Neural crest cell (in vitro differentiated cells): ENCODE results near the gene NR3C2. TPM values are rescaled to one million over a fixed set of nuclear protein-coding genes. Genes with fewer than 3 reads are reported as not detected.

Experiments
- DNase-seq: peaks from one replicate; pipeline ENCODE4 v3.0.0; 2021; ENCODE audit warnings: low read depth, mixed read lengths, low spot score
- H3K27ac Mint-ChIP-seq: one replicate; pipeline ENCODE4 v1.8.0; 2021; ENCODE audit warnings: mild to moderate bottlenecking, mixed read lengths; ENCODE audit not compliant: unreplicated experiment
- H3K27me3 Mint-ChIP-seq: 2 replicates; pipeline ENCODE4 v1.8.0; 2021; ENCODE audit warnings: low read depth, mild to moderate bottlenecking, mixed read lengths
- H3K36me3 Mint-ChIP-seq: 2 replicates; pipeline ENCODE4 v1.8.0; 2021; ENCODE audit warnings: low read depth, mild to moderate bottlenecking, mixed read lengths
- H3K4me1 Mint-ChIP-seq: 2 replicates; pipeline ENCODE4 v1.8.0; 2021; ENCODE audit warnings: mixed read lengths
- H3K4me3 Mint-ChIP-seq: one replicate; pipeline ENCODE4 v1.8.0; 2021; ENCODE audit warnings: mild to moderate bottlenecking, mixed read lengths
- H3K9me3 Mint-ChIP-seq: 2 replicates; pipeline ENCODE4 v1.8.0; 2021; ENCODE audit warnings: mixed read lengths
- total RNA-seq: library from RNA; stranded (reverse); gene quantifications from 2 replicates; pipeline ENCODE4 v1.2.1, GENCODE V29; 2021
- TF ChIP-seq, protein P1 (sequence below): fragments of 200-600 bp; sonication (generic); conservative IDR thresholded peaks from 2 replicates; pipeline ENCODE4 v1.5.0; 2021; ENCODE audit warnings: antibody characterized with exemption, mild to moderate bottlenecking

NR3C2 gene
- total RNA-seq, 1 donor from 2014 or later: 0.21 TPM

- no peaks in the 10 kb centered on the region for H3K4me1 Mint-ChIP-seq
- H3K27ac Mint-ChIP-seq: no peak overlapping the region
- H3K9me3 Mint-ChIP-seq: no peaks in the 10 kb centered on the region
- H3K36me3 Mint-ChIP-seq: no peaks in the 10 kb centered on the region
- TF ChIP-seq, protein P1, sequence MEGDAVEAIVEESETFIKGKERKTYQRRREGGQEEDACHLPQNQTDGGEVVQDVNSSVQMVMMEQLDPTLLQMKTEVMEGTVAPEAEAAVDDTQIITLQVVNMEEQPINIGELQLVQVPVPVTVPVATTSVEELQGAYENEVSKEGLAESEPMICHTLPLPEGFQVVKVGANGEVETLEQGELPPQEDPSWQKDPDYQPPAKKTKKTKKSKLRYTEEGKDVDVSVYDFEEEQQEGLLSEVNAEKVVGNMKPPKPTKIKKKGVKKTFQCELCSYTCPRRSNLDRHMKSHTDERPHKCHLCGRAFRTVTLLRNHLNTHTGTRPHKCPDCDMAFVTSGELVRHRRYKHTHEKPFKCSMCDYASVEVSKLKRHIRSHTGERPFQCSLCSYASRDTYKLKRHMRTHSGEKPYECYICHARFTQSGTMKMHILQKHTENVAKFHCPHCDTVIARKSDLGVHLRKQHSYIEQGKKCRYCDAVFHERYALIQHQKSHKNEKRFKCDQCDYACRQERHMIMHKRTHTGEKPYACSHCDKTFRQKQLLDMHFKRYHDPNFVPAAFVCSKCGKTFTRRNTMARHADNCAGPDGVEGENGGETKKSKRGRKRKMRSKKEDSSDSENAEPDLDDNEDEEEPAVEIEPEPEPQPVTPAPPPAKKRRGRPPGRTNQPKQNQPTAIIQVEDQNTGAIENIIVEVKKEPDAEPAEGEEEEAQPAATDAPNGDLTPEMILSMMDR: no peak
- H3K4me3 Mint-ChIP-seq: no peak overlapping the region
- no peaks in the 10 kb centered on the region for H3K27me3 Mint-ChIP-seq
- DNase-seq: no peak
These were observed 176.0 kb downstream of the NR3C2 start for GRCh38 chr4:148266240-148266639.

- Mint-ChIP-seq H3K9me3 (no peaks in the 10 kb centered on the region), H3K36me3 (no peaks in the 10 kb centered on the region), H3K27me3 (no peaks in the 10 kb centered on the region), H3K27ac (no peak overlapping the region), H3K4me1 (no peaks in the 10 kb centered on the region), H3K4me3 (no peak overlapping the region)
- TF ChIP-seq, protein P1: no peak
- DNase-seq: no peak
These were observed 176.6 kb downstream of the NR3C2 start for GRCh38 chr4:148265627-148266026.

DNA sequence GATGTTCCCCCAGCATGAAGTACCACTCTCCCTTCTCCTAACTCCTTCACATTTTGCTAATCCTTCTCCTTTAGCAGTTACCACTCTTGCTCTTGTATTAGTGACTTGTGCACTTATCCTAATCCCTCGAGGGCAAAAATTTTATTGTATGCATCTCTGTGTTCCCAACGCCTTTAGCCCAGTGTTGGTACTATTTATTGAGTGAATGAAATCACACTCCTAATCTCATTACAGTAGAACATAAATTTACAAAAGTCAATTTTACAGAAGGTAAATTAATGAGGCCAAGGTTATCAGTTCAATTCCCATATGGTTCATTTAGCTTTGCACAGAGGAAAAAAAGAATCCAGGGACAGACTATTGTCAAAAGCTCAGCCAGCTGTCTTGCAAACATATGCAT, 178.4 kb downstream of the NR3C2 start:
- no peak overlapping the region for H3K4me3 Mint-ChIP-seq
- no peaks in the 10 kb centered on the region for H3K36me3 Mint-ChIP-seq
- H3K4me1 Mint-ChIP-seq: no peaks in the 10 kb centered on the region
- TF ChIP-seq, protein P1: no peak
- H3K27ac Mint-ChIP-seq: no peak overlapping the region
- no peaks in the 10 kb centered on the region for H3K27me3 Mint-ChIP-seq
- no peak for DNase-seq
- no peaks in the 10 kb centered on the region for H3K9me3 Mint-ChIP-seq

DNA sequence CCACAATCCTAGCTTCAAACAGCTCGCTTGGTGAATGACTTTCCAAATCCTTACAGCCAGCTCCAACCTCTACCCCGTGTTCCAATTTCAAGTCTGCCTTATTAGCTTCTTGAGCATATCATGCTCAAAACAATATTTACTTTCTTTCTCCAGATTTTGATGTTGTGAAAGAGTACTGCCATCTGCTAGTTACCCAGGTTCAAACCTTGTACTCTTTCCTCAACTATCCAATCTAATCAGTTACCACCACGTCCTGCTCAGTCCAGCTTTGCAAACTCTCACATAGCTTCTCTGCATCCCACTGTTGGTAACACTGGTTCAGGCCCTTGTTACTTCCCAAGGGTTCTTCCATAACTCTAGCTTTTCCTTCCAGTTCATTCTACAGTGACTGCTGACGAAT, 179.1 kb downstream of the NR3C2 start:
- Mint-ChIP-seq H3K36me3 (no peaks in the 10 kb centered on the region), H3K9me3 (no peaks in the 10 kb centered on the region), H3K4me3 (no peak overlapping the region), H3K4me1 (no peaks in the 10 kb centered on the region), H3K27me3 (no peaks in the 10 kb centered on the region), H3K27ac (no peak overlapping the region)
- no peak for DNase-seq
- TF ChIP-seq, protein P1: no peak

DNA sequence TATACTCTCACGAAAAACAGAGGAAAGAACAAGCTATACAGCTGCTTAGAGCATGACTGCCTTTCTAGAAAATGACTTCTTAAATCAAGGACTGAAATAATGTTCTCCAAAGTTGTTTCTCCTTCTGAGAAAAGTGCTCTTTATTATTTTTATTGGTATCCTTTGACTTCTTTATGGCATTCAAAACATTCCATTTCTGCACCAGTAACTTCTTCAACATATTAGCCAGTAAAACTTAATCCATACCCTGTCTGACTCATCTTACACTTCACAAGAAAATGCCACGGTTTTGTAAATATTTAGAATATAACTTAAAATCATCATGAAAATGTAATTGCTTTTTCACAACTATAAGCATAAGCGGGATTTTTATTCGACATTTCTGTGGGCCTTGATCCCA, 180.4 kb downstream of the NR3C2 start:
- Mint-ChIP-seq H3K4me3 (no peak overlapping the region), H3K27me3 (no peaks in the 10 kb centered on the region), H3K9me3 (no peaks in the 10 kb centered on the region), H3K4me1 (no peaks in the 10 kb centered on the region), H3K36me3 (no peaks in the 10 kb centered on the region), H3K27ac (no peak overlapping the region)
- no peak for DNase-seq
- TF ChIP-seq, protein P1: no peak

DNA sequence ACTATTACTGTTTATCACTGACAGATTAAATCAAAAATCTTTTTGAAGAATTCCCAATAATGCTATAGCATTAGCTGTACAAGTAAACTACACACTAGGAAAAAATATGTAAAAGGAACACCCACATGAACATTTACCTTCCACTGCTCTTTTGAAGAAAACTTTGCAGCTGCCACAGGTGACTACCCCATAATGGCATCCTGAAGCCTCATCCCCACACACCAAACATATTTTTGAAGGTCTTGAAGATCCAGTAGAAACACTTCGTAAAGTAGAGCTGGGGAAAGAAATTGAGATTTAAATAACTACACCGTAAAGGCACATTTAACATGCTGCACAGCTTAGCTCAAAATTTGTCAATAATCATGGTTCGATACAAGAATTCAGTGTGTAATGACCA, 182.4 kb downstream of the NR3C2 start:
- Mint-ChIP-seq H3K9me3 (no peaks in the 10 kb centered on the region), H3K4me3 (no peak overlapping the region), H3K36me3 (no peaks in the 10 kb centered on the region), H3K27ac (no peak overlapping the region), H3K4me1 (no peaks in the 10 kb centered on the region), H3K27me3 (no peaks in the 10 kb centered on the region)
- TF ChIP-seq, protein P1: no peak
- no peak for DNase-seq
